Mesothelial cell of epicardium (in vitro differentiated cells): ENCODE results near the gene MAML2. TPM values are rescaled to one million over a fixed set of nuclear protein-coding genes. Genes with fewer than 3 reads are reported as not detected.

Experiments
- DNase-seq, 2 experiments: peaks; one replicate each; pipeline ENCODE4 v3.0.0; 2021; ENCODE audit warnings: low spot score in 2 of 2; ENCODE audit not compliant: unreplicated experiment in 2 of 2
- H3K27ac Mint-ChIP-seq: 2 replicates; pipeline ENCODE4 v1.8.0; 2021; ENCODE audit warnings: mixed read lengths
- H3K27me3 Mint-ChIP-seq: 2 replicates; pipeline ENCODE4 v1.8.0; 2021; ENCODE audit warnings: low read depth, mixed read lengths
- H3K36me3 Mint-ChIP-seq: 2 replicates; pipeline ENCODE4 v1.8.0; 2021; ENCODE audit warnings: mixed read lengths
- H3K4me1 Mint-ChIP-seq: 2 replicates; pipeline ENCODE4 v1.8.0; 2021; ENCODE audit warnings: mixed read lengths
- H3K4me3 Mint-ChIP-seq: 2 replicates; pipeline ENCODE4 v1.8.0; 2021; ENCODE audit warnings: mild to moderate bottlenecking, moderate library complexity, mixed read lengths
- H3K9me3 Mint-ChIP-seq: 2 replicates; pipeline ENCODE4 v1.8.0; 2021; ENCODE audit warnings: mixed read lengths
- total RNA-seq: library from RNA; stranded (reverse); gene quantifications from 3 replicates; pipeline ENCODE4 v1.2.1, GENCODE V29; 2021
- TF ChIP-seq, protein P1 (sequence below): fragments of 200-600 bp; sonication (generic); IDR thresholded peaks from one replicate; pipeline ENCODE4 v1.5.0; 2021; ENCODE audit warnings: antibody characterized with exemption; ENCODE audit not compliant: unreplicated experiment

The MAML2 gene
- total RNA-seq, 1 donor from 2014 or later: 38.3 TPM

DNA sequence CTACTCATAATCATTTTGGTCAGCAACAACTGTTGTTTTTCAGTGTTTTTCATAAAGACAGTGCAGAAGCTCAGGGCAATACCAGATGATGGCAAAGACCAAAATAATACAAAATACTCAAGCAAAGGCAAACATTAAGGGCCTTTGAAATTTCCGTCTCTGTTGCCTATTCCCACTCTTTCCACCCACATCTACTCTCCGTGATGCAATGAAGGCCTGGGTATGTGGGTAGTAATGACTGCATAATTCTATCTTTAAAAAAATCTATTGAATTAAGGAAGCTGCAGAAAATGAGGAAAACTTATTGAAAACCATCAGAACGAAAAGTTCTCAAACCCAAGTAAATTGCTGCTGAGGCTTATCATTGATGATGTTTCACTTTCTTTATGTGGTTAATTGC, 203.3 kb downstream of the MAML2 start:
- H3K27me3 Mint-ChIP-seq: no peaks in the 10 kb centered on the region
- no peak overlapping the region for H3K4me3 Mint-ChIP-seq
- no peaks in the 10 kb centered on the region for H3K36me3 Mint-ChIP-seq
- H3K4me1 Mint-ChIP-seq: peaks cover 45% of the 10 kb centered on the region
- H3K27ac Mint-ChIP-seq: no peak overlapping the region
- TF ChIP-seq, protein P1, sequence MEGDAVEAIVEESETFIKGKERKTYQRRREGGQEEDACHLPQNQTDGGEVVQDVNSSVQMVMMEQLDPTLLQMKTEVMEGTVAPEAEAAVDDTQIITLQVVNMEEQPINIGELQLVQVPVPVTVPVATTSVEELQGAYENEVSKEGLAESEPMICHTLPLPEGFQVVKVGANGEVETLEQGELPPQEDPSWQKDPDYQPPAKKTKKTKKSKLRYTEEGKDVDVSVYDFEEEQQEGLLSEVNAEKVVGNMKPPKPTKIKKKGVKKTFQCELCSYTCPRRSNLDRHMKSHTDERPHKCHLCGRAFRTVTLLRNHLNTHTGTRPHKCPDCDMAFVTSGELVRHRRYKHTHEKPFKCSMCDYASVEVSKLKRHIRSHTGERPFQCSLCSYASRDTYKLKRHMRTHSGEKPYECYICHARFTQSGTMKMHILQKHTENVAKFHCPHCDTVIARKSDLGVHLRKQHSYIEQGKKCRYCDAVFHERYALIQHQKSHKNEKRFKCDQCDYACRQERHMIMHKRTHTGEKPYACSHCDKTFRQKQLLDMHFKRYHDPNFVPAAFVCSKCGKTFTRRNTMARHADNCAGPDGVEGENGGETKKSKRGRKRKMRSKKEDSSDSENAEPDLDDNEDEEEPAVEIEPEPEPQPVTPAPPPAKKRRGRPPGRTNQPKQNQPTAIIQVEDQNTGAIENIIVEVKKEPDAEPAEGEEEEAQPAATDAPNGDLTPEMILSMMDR: no peak
- no peak for DNase-seq
- no peaks in the 10 kb centered on the region for H3K9me3 Mint-ChIP-seq

DNA sequence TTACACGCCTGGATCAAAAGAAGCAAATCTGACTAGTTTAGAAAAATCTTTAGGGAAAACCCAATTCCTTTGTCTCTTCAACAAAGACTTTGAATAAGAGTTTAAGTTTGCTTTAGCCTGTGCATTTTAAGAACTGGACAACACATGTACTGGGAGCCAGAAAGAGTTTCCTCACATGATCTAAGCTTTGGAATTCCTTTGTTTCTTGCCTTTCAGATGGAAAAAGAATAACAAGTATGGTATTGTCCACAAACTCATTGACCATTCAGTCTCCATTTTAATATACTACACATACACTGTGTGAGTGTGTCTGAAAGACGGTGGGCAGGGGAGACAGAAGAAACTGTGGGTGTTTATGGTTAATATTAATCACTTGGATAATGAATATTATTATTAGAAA, 205.6 kb downstream of the MAML2 start:
- H3K4me1 Mint-ChIP-seq: peaks cover 25% of the 10 kb centered on the region
- TF ChIP-seq, protein P1: no peak
- H3K27me3 Mint-ChIP-seq: no peaks in the 10 kb centered on the region
- no peaks in the 10 kb centered on the region for H3K36me3 Mint-ChIP-seq
- no peak for DNase-seq
- peak overlapping the region; percentile 64 for H3K27ac Mint-ChIP-seq
- H3K9me3 Mint-ChIP-seq: no peaks in the 10 kb centered on the region
- no peak overlapping the region for H3K4me3 Mint-ChIP-seq

DNA sequence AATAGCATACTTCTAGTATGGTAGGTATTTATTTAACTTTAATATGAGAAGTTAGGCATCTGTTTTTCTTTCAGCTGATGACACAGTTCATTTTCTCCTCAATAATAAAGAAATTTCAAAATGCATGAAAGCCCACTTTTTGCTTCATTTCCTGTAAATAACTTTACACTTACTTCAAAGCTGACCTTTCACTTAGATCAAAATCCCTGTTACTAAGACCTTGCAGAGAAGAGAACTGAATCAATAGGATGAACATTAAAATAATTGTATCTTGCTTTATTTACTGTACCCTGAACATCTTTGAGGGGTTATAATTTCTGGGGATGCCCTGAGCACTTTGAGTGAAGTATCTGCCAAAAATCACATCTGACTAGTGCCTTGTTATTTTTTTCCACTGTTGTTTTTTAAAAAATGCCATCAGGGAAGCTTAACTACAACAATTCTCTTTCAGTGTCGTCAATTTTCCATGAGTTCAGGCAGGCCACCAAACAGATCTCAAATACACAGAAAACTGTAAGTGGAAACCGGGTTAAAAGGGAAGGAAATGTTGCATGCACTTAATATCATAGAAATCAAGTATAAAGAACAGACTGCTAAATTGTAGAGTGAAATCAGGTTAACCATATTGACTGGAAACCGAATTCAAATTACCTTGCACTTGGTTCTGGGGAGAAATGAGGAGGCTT, 206.2 kb downstream of the MAML2 start:
- H3K27ac Mint-ChIP-seq: peak overlapping the region; percentile 64
- no peaks in the 10 kb centered on the region for H3K27me3 Mint-ChIP-seq
- no peak for DNase-seq
- no peaks in the 10 kb centered on the region for H3K9me3 Mint-ChIP-seq
- peaks cover 22% of the 10 kb centered on the region for H3K4me1 Mint-ChIP-seq
- no peaks in the 10 kb centered on the region for H3K36me3 Mint-ChIP-seq
- TF ChIP-seq, protein P1: no peak
- no peak overlapping the region for H3K4me3 Mint-ChIP-seq

DNA sequence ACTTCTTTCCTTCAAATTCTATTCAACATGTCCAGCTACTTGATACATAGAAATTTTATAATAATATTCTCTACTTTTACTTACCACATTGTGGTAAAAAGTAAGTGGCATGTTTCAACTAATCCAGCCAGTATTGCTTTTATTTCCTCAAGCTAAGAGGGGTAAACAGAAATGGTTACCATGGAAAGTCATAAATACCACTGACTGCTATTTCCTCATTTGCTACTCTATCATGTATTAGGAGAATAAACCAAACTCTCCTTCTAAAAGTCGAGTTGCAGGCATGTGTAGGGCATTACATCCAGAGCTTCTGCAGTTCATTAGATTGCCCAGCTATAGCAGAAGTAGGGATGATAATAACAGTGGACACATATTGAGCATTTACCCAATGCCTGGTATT, 208.4 kb downstream of the MAML2 start:
- no peak for DNase-seq
- no peaks in the 10 kb centered on the region for H3K27me3 Mint-ChIP-seq
- no peak overlapping the region for H3K4me3 Mint-ChIP-seq
- peaks cover 7% of the 10 kb centered on the region for H3K36me3 Mint-ChIP-seq
- H3K27ac Mint-ChIP-seq: no peak overlapping the region
- peaks cover 22% of the 10 kb centered on the region for H3K4me1 Mint-ChIP-seq
- H3K9me3 Mint-ChIP-seq: no peaks in the 10 kb centered on the region
- TF ChIP-seq, protein P1: no peak

DNA sequence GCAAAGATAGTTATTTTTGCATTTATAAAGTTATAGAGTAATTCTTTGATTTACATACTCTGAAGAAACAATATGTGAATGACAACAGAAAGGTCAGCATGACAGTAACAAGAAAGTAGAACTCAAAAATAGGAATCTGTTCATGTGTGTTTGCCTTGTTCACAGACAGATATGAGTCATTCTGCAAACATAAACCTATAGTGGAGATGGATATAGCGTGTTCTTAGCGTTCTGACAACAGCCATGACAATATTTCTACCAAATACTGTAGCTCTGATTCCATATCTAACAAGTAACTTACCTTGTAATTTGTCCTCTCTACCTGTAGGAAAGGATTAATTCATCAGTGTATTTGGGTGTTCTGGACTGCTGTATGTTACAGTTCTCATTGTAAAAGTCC, 210.6 kb downstream of the MAML2 start:
- Mint-ChIP-seq H3K27ac (no peak overlapping the region), H3K27me3 (no peaks in the 10 kb centered on the region), H3K9me3 (no peaks in the 10 kb centered on the region), H3K4me1 (peaks cover 24% of the 10 kb centered on the region), H3K36me3 (peaks cover 8% of the 10 kb centered on the region), H3K4me3 (no peak overlapping the region)
- TF ChIP-seq, protein P1: no peak
- no peak for DNase-seq
